HTERT RPE-1 (cell line): Measurements from ENCODE around the gene CYP2C19.
"Not testable (repeated sequence)": the region's sequence is repeated elsewhere in the genome, so short reads cannot be mapped to it uniquely, and the experiment has no call there.

Experiments
- in situ Hi-C: fragments of 300-500 bp; cut with MboI; formaldehyde crosslinking; loops from 4 replicates; pipeline ENCODE4 v1.14.3; 2020; ENCODE audit warnings: low sequenced_read_pairs

The CYP2C19 gene

DNA sequence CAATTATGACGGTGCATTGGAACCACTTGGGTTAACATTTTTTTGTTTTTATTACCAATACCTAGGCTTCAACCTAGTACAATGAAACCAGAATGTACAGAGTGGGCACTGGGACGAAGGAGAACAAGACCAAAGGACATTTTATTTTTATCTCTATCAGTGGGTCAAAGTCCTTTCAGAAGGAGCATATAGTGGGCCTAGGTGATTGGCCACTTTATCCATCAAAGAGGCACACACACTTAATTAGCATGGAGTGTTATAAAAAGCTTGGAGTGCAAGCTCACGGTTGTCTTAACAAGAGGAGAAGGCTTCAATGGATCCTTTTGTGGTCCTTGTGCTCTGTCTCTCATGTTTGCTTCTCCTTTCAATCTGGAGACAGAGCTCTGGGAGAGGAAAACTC lies at the start of gene CYP2C19:
CYP2C19 (plus strand) TSS at position 289 of the 400 bp plus-strand sequence; CDS start at position 314, 25 bp downstream.
- in situ Hi-C loops: no loop called here

DNA sequence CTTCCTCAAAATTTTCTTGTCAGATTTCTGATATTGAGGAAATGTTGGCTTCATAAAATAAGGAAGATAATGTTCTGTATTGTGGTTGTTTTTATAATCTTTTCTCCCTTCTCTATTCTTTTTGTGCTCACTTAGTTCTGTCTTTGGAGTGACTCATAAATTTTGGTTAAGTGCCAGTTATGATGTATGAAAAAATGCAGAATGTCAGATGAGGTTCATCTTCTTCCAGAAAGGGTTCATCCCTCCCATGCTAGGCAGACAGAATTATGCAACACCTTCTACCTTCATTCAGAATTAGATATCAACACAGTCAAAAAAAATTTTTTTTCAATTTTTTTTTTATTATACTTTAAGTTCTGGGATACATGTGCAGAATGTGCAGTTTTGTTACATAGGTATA lies 36.6 kb upstream of the CYP2C19 start:
- in situ Hi-C loops: no loop called here

DNA sequence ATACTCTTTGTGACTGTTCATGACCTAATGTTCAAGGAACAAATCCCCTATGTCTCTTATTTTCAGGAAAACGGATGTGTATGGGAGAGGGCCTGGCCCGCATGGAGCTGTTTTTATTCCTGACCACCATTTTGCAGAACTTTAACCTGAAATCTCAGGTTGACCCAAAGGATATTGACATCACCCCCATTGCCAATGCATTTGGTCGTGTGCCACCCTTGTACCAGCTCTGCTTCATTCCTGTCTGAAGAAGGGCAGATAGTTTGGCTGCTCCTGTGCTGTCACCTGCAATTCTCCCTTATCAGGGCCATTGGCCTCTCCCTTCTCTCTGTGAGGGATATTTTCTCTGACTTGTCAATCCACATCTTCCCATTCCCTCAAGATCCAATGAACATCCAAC lies 27.3 kb upstream of the CYP2C19 start:
- in situ Hi-C loops: no loop called here

DNA sequence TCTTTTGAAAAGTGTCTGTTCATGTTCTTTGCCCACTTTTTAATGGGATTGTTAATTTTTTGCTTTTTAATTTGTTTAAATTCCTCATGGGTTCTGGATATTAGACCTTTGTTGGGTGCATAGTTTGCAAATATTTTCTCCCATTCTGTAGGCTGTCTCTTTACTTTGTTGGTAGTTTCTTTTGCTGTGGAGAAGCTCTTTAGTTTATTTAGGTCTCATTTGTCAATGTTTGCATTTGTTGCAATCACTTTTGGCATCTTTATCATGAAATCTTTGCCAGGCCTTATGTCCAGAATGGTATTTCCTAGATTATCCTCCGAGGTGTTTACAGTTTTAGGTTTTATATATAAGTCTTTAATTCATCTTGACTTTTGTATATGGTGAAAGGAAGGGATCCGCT lies 23.9 kb upstream of the CYP2C19 start:
- in situ Hi-C loops: no loop called here

DNA sequence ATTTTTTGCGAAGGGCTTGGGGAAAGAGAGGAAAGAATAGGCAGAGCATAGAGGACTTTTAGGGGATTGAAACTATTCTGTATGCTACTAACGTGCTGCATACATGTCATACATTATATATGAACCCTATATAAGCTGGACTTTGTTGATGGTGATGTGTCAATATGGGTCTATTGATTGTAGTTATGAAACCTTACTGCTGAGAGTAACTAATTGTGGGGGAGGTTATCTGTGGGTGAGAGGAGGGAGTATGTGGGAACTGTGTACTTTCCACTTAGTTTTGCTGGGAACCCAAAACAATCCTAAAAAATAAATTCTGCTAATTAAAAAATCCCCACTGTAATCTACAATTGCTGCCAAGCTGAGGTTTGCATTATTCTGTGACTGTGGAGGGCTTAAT lies 15.3 kb upstream of the CYP2C19 start:
- in situ Hi-C loops: no loop called here

DNA sequence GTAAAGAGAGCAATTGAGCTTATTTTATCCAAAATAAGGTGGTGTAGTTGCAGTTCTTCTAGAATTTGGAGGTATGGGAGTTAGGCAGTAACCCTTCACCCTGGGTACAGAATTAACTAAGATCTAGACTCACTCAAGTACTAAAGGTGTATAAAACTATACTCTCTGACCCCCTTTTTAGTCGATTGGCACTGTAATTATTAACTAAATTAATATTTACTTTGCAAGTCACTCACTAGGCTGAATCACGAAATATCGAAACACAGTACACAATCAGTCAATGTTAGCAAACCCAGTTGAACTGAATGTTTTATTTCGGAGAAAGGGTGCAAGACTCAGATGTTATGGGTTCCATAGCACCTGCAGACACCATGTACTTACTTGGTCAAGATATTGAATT lies 14.6 kb upstream of the CYP2C19 start:
- in situ Hi-C loops: no loop called here

DNA sequence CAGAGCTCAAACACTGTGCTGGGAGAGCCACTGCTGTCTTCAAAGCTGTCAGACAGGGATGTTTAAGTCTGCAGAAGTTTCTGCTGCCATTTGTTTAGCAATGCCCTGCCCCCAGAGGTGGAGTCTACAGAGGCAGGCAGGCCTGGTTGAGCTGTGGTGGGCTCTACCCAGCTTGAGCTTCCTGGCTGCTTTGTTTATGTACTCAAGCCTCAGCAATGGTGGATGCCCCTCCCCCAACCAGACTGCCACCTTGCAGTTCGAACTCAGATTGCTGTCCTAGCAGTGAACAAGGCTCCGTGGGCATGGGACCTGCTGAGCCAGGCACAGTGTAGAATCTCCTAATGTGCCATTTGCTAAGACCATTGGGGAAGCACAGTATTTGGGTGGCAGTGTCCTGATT lies 4.6 kb upstream of the CYP2C19 start:
- in situ Hi-C loops: no loop called here

DNA sequence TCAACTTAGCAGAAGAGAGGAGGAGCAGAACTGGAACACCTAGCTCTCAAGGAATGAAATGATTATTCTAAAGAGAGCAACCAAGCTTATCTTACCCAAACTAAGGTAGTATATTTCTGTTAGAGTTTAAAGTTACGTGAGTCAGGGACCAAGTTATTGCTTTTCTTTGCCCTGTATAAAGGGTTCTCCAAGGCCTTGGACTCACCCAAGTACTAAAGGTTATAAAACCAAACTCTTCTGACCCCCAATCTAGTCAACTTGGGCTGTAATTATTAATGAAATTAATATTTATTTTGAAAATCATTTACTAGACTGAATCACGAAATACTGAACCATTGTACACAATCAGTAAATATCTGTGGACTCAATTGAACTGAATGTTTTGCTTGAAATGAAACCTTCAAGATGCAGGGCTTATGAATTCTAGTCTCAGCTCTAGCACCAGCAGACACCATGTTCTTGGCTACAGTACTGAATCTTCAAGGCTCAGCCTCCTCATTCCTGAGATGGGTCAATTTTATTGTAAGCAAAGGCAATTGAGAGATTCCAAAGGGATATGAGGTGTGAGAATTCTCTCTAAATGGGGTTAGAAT lies 1.8 kb upstream of the CYP2C19 start:
- in situ Hi-C loops: no loop called here

DNA sequence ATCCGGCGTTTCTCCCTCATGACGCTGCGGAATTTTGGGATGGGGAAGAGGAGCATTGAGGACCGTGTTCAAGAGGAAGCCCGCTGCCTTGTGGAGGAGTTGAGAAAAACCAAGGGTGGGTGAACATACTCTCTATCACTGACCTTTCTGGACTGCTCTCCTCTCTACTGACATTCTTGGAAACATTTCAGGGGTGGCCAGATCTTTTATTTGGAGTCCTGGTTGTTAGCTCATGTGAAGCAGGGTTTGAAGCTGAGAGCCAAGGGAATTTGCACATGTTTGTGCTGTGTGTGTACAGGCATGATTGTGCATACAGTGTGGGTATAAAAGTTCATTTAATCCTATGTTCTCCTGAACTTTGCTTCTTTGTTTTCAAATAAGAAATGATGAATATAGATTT lies 12.9 kb downstream of the CYP2C19 start:
- in situ Hi-C loops: not testable (repeated sequence)

DNA sequence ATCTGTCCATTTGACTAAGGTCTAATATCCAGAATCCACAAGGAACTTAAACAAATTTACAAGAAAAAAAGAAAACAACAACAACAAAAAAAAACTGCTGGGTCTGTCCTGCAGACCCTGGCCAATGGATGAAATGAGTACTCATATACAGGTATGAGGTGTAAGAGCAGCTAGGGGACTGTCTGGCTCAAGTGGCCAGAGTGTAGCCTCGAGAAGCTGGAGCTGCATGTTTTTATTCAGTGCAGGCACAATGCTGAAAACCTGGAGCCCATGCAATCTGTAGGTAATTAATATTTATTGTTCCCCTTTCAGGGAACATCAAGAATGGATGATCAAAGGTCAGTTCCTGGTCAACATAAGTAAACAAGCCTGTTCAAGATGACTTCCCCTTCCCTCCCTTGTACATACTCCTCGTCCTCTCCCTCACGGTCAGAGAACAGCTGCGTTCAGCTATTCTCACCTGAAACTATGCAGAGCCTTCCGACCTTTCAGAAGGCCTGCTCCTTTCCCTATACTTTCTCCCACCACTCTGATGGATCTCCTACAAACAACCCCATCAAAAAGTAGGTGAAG lies 15.5 kb downstream of the CYP2C19 start:
- in situ Hi-C loops: no loop called here

DNA sequence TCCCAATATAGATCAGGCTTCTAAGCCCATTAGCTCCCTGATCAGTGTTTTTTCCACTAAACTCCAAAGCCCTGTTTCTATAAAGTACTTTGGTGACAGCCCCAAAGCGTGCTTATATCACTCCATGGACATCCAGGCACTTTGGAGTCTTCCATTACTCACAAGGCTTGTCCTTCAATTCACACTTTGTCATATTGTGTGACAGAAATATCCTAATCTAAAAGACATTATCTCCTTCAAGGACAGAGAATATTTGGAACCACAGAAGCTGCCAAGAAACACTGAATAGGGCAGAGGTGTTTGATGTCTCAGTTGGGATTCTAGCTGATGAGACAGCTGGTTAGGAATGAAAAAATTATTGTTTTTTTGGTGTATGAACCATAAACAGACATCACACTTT lies 18.4 kb downstream of the CYP2C19 start:
- in situ Hi-C loops: no loop called here

DNA sequence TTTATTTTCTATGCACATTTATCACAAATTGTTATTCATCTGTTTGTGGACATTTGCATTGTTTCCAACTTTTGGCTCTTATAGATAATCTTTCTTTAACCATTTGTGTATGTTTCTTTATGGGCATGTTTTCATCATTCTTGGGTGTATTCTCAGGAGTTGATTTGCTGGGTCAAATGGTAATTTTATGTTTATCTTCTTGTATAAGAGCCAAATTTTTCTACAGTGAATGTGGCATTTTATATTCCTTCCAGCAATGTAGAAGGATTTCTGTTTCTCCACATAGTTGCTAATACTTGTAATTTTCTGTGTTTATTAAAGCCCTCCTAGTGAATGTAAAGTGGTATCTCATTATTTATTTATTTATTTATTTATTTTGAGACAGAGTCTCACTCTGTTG lies 21.8 kb downstream of the CYP2C19 start:
- in situ Hi-C loops: no loop called here

DNA sequence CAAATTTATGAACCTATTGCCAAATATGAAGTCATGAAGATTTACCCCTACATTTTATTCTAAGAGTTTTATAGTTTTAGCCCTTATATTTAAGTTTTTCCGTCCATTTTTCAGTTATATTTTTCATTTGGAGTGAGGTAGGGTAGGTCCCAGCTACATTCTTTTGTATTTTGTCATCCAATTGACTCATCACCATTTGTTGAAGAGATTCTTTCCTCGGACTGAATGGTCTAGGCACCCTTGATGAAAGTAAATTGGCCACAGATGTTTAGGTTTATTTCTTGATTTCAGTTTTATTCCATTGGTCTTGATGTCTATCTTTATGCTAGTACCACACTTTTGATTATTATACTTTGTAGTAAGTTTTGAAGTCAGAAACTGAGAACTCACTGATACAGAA lies 22.7 kb downstream of the CYP2C19 start:
- in situ Hi-C loops: no loop called here

DNA sequence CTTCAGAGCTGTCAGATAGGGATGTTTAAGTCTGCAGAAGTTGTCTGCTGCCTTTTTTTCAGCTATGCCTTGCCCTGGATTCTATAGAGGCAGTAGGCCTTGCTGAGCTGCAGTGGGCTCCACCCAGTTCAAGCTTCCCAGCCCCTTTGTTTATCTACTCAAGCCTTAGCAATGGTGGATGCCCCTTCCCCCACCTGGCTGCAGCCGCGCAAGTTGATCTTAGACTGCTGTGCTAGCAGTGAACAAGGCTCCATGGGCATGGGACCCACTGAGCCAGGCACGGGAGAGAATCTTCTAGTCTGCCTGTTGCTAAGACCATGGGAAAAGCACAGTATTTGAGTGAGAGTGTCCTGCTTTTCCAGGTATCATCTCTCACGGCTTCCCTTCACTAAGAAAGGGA lies 38.1 kb downstream of the CYP2C19 start:
- in situ Hi-C loops: not testable (repeated sequence)

DNA sequence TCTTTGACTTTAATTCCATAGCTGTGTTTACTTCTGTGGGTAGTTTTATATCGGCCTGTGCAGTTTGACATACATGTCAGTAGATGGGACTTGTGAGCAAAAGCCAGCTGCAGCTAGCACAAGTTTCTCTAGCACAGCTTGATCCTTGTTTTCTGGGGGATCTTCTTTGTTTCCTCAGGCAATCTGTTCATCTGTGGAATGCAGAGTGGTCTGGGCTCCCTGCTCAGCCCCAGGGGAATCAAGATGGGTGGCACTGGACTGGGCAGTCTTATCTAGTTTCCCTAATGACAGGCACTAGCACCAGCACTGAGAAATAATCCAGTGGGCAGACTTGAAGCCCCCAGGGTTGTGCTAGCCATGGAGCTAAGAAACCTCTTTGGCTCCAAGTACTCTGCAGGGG lies 40.8 kb downstream of the CYP2C19 start:
- in situ Hi-C loops: no loop called here

DNA sequence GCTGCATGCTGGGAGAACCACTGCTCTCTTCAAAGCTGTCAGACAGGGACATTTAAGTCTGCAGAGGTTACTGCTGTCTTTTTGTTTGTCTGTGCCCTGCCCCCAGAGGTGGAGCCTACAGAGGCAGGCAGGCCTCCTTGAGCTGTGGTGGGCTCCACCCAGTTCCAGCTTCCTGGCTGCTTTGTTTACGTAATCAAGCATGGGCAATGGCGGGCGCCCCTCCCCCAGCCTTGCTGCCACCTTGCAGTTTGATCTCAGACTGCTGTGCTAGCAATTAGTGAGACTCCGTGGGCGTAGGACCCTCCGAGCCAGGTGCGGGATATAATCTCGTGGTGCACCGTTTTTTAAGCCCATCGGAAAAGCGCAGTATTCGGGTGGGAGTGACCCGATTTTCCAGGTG lies 67.5 kb downstream of the CYP2C19 start:
- in situ Hi-C loops: not testable (repeated sequence)

DNA sequence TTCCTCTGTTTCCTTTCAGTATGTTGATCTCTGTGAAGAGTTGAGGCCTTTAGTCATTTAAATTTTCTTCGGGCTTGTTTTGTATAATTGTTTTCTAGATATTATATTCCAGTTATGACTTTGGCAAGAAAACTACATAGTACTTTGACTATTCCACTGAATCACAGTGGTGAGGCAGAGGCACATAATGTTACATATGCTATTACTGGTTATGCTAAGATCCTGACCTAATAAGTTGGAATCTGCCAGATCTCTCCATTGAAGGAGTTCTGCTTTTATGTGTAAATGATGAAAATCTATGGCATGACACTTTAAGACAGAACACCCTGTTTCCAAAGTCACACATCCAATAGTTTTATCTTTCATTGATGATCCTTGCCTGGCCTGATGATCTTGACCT lies 83.7 kb downstream of the CYP2C19 start:
- in situ Hi-C loops: no loop called here

DNA sequence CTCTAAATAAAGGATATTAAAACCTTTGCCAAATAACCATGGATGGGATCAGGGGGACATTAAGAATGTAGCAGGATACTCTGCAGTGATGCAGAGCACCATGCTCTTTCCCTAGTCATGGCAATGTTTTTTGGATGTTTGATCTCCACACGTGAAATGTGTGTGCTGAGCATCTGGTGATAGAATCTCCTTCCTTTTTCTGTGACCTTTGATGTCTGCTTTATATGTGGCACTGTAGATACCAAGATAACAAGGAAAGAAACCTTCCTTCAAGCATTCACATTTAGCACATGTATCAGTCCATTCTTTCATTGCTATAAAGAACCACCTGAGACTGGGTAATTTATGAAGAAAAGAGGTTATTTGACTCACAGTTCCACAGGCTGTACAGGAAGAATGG lies 88.3 kb downstream of the CYP2C19 start:
- in situ Hi-C loops: no loop called here

DNA sequence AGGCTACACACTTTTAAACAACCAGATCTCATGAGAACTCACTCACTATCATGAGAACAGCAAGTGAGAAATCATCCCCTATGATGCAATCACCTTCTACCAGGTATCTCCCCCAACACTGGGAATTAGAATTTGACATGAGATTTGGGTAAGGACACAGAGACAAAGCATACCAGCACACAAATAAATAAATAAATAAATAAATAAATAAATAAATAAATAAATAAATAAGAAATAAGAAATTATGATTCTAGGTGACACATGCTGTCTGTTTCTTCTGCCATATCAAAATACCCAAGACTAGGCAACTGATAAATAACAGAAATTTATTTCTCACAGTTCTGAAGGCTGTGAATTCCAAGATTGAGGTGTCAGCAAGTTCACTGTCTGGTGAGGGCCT lies 88.8 kb downstream of the CYP2C19 start:
- in situ Hi-C loops: no loop called here

DNA sequence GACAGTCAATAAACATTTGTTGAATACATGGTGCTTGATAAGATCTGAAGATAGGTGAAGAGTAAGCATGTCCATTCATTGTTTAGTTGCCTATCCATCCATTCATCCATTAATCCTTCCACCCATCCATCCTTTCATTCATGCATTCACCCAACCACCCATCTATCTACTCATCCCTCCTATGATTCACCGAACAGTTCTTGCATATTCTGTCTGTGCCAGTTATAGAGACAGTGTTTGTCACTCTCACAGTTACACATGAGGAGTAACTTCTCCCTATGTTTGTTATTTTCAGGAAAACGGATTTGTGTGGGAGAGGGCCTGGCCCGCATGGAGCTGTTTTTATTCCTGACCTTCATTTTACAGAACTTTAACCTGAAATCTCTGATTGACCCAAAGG lies 90.0 kb downstream of the CYP2C19 start:
- in situ Hi-C loops: no loop called here

DNA sequence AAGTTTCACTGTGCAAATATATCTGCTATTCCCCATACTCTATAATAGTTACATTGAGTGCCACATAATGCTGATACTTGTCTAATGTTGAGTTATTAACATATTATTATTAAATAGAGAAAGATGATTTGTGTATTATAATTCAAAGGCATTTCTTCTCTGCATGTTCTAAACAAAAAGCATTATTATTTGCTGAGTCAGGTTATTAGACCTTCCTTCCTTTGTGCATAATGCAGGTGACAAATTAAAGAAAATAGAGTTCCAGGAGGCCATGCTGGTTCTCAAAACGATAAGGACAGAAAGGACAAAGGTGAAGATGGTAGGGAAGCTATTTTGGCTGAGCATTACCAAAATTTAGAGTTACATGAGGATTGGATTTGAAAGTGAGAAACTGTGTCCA lies 90.6 kb downstream of the CYP2C19 start:
- in situ Hi-C loops: no loop called here

DNA sequence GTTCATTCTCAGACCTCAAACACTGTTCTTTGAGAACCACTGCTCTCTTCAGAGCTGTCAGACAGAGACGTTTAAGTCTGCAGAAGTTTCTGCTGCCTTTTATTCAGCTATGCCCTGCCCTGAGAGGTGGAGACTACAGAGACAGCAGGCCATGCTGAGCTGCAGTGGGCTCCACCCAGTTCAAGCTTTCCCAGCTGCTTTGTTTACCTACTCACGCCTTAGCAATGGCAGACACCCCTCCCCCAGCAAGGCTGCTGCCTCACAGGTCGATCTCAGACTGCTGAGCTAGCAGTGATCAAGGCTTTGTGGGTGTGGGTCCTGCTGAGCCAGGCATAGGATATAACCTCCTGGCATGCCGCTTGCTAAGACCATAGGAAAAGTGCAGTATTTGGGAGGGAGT lies 95.5 kb downstream of the CYP2C19 start:
- in situ Hi-C loops: no loop called here

DNA sequence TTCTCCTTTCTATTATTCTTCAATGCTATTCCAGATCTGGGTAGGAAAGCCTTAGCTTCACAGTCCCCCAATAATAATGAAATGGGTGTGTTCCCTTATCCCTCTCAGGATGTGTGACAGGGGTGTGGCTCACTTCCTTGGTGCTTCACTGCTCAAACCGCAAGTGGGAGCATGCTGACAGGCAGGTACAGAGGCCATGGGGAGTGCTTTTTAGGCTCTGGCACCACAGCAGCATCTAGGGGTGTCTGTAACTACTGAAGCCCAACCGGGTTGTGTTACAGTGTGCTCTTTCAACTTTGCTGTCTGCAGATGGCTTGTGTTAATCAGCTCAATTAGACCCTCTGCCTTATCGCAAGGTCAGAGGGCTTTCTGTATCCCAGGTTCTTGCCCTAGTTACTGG lies 96.6 kb downstream of the CYP2C19 start:
- in situ Hi-C loops: no loop called here
